NCI-H2227 (cell line): ENCODE results near the gene ADAMTS20.
A peak's percentile ranks its signal among the peaks of the same experiment; 100 is the strongest.

Source experiments
- DNase-seq: peaks from one replicate; lab custom pipeline; 2025; ENCODE audit not compliant: unreplicated experiment; lab: John Stamatoyannopoulos, UW

Gene ADAMTS20

GRCh38 chr12:43482311-43483085 is 69.5 kb downstream of the ADAMTS20 start:
- DNase-seq, result no peak

GRCh38 chr12:43480591-43480990 is 71.4 kb downstream of the ADAMTS20 start:
- DNase-seq, result no peak

GRCh38 chr12:43462741-43463140 is 89.3 kb downstream of the ADAMTS20 start:
- DNase-seq, result no peak

- DNase-seq, result no peak
Measured at GRCh38 chr12:43462080-43462479, 89.9 kb downstream of the ADAMTS20 start.

- DNase-seq, result no peak
Measured at GRCh38 chr12:43459285-43459684, 92.7 kb downstream of the ADAMTS20 start.

GRCh38 chr12:43453761-43454160 is 98.2 kb downstream of the ADAMTS20 start:
- no peak for DNase-seq

GRCh38 chr12:43444940-43445564 is 107.0 kb downstream of the ADAMTS20 start:
- DNase-seq, result peak; percentile 1

- peak; percentile 1 for DNase-seq
Measured at GRCh38 chr12:43436597-43436996, 115.4 kb downstream of the ADAMTS20 start.

- DNase-seq, result no peak
Measured at GRCh38 chr12:43434614-43435013, 117.4 kb downstream of the ADAMTS20 start.

- no peak for DNase-seq
Measured at GRCh38 chr12:43428088-43428600, 123.9 kb downstream of the ADAMTS20 start.

GRCh38 chr12:43425361-43425760 is 126.6 kb downstream of the ADAMTS20 start:
- no peak for DNase-seq

- no peak for DNase-seq
Measured at GRCh38 chr12:43416981-43417380, 135.0 kb downstream of the ADAMTS20 start.

GRCh38 chr12:43407816-43408645 is 144.0 kb downstream of the ADAMTS20 start:
- DNase-seq, result no peak

GRCh38 chr12:43406801-43407200 is 145.2 kb downstream of the ADAMTS20 start:
- no peak for DNase-seq

GRCh38 chr12:43402436-43402835 is 149.6 kb downstream of the ADAMTS20 start:
- no peak for DNase-seq

- no peak for DNase-seq
Measured at GRCh38 chr12:43401096-43401495, 150.9 kb downstream of the ADAMTS20 start.

GRCh38 chr12:43396671-43397070 is 155.3 kb downstream of the ADAMTS20 start:
- DNase-seq, result no peak

GRCh38 chr12:43392116-43392515 is 159.9 kb downstream of the ADAMTS20 start:
- DNase-seq, result no peak

- no peak for DNase-seq
Measured at GRCh38 chr12:43381879-43382278, 170.1 kb downstream of the ADAMTS20 start.

GRCh38 chr12:43378448-43378847 is 173.6 kb downstream of the ADAMTS20 start:
- no peak for DNase-seq

GRCh38 chr12:43370263-43370662 is 181.7 kb downstream of the ADAMTS20 start:
- no peak for DNase-seq
